Tibial artery (tissue), 4 donors: Measurements from ENCODE around the gene ERCC6L.

Experiments
- DNase-seq, 2 donors: peaks; one replicate each; pipeline ENCODE4 v3.0.0-alpha.2; 2019
- H3K27ac ChIP-seq, 2 donors: fragments of 200-600 bp; sonication (generic) in 1 of 2; 1 replicate in 1 of 2; 2 replicates in 1 of 2; pipeline ENCODE4 v1.5.1; 2018 to 2019; ENCODE audit warnings: mild to moderate bottlenecking in 1 of 2
- H3K27me3 ChIP-seq, 2 donors: fragments of 200-600 bp; sonication (generic) in 1 of 2; one replicate each; pipeline versions ENCODE4 v1.5.1 to v1.6.0; 2016 to 2019
- H3K36me3 ChIP-seq, 3 donors: fragments of 200-600 bp; sonication (generic) in 2 of 3; one replicate each; pipeline ENCODE4 v1.5.1; 2016 to 2019; ENCODE audit warnings: mild to moderate bottlenecking in 2 of 3
- H3K4me1 ChIP-seq, 4 donors: fragments of 200-600 bp; sonication (generic) in 2 of 4; 1 replicate in 3 of 4; 2 replicates in 1 of 4; pipeline ENCODE4 v1.5.1; 2016 to 2019
- H3K4me3 ChIP-seq, 2 donors: fragments of 200-600 bp; sonication (generic) in 1 of 2; 1 replicate in 1 of 2; 2 replicates in 1 of 2; pipeline ENCODE4 v1.5.1; 2018 to 2019; ENCODE audit warnings: mild to moderate bottlenecking in 2 of 2
- H3K9me3 ChIP-seq, 3 donors: fragments of 200-600 bp; sonication (generic) in 1 of 3; one replicate each; pipeline ENCODE4 v1.5.1; 2016 to 2019
- CTCF ChIP-seq, 2 experiments: fragments of 200-600 bp in 1 of 2; fragments of 450-650 bp in 1 of 2; IDR thresholded peaks; one replicate each; pipeline ENCODE4 v1.5.1; 2017 to 2019; ENCODE audit warnings: antibody characterized with exemption in 2 of 2, mild to moderate bottlenecking in 1 of 2, moderate library complexity in 1 of 2
- intact Hi-C: fragments of 100-400 bp; cut with DNase I; formaldehyde crosslinking; loops from one replicate; pipeline ENCODE4 v1.15.0; 2023; ENCODE audit warnings: low total_unique reads

The ERCC6L gene

DNA sequence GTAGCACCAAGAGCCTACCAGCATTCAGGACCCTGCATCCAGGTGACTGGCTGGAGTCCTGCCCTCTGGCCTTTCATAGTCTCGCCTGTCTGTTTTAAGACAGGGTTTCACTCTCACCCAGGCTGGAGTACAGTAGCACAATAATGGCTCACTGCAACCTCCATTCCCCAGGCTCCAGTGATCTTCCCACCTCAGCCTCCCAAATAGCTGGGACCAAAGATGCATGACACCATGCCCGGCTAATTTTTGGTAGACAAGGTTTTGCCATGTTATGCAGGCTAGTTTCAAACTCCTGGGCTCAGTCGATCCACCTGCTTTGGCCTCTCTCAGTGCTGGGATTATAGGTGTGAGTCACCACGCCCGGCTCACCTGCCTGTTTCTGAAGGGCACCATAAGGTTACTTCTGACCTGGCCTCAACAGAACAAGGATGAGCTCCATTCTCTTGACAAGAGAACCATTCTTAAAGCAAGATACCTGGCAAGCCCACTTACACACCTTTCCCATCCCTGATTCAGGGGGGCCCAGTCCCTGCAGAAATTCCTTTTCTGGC, 31.6 kb upstream of the ERCC6L start:
- no peak for DNase-seq
- no peak overlapping the region for H3K27ac ChIP-seq
- peaks cover 0 to 91% (median 82%) of the 10 kb centered on the region in 3 donors for H3K36me3 ChIP-seq
- TF ChIP-seq CTCF (IDR thresholded peaks at IDR 0.05) = no peak
- intact Hi-C loops = no loop called here
- no peaks in the 10 kb centered on the region for H3K27me3 ChIP-seq
- no peak overlapping the region for H3K4me3 ChIP-seq
- H3K9me3 ChIP-seq = no peaks in the 10 kb centered on the region
- peaks cover 0 to 13% (median under 1%) of the 10 kb centered on the region in 4 donors for H3K4me1 ChIP-seq

GRCh38 chrX:72269671-72270251, 30.9 kb upstream of the ERCC6L start:
- Histone ChIP-seq H3K27me3 (no peaks in the 10 kb centered on the region), H3K36me3 (peaks cover 0 to 85% (median 76%) of the 10 kb centered on the region in 3 donors), H3K27ac (peak overlapping the region in 1 of 2 donors; percentile 13), H3K9me3 (no peaks in the 10 kb centered on the region), H3K4me3 (no peak overlapping the region), H3K4me1 (peaks cover 0 to 9% (median 0%) of the 10 kb centered on the region in 4 donors)
- intact Hi-C loops = no loop called here
- TF ChIP-seq CTCF (IDR thresholded peaks at IDR 0.05) = no peak
- no peak for DNase-seq

DNA sequence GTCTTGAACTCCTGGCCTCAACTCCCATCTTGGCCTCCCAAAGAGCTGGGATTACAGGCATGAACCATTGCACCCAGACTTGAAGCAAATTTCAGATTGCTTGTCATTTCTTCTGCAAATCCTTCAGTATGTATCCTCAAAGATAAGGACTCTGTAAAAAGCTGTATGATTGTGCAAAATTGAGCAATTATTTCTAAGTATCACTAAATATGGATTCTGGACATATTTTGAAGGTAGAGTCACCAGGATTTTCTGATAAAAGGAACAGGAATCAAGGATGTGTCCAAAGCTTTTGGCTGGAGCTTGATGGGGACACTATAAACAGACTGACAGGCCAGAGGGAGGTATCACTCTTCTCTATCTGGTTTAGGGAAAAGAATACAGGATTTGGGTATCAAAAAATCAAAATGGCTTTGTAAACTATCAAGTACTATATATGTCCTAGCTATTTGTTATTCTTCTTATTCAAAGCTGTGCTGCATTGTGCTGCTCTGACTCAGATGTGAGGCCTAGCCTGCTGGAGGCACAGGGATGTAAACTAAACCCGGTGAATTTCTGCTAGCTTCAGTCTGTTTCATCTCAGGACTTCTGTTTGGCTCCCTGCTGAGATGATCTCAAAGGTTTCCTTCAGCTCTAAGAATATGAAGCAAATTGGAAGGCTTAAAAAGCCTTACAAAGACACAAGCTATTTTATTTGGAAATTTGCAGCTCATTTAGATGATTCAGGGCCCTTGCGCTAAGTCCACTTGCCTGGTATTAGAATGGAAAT, 30.0 kb upstream of the ERCC6L start:
- H3K36me3 ChIP-seq = peaks cover 0 to 75% (median 66%) of the 10 kb centered on the region in 3 donors
- H3K27ac ChIP-seq = peak overlapping the region in 1 of 2 donors; percentile 13
- no peak overlapping the region for H3K4me3 ChIP-seq
- TF ChIP-seq CTCF (IDR thresholded peaks at IDR 0.05) = no peak
- no peak for DNase-seq
- H3K4me1 ChIP-seq = peaks cover 0 to 6% (median 0%) of the 10 kb centered on the region in 4 donors
- intact Hi-C loops = no loop called here
- H3K9me3 ChIP-seq = no peaks in the 10 kb centered on the region
- H3K27me3 ChIP-seq = no peaks in the 10 kb centered on the region

DNA sequence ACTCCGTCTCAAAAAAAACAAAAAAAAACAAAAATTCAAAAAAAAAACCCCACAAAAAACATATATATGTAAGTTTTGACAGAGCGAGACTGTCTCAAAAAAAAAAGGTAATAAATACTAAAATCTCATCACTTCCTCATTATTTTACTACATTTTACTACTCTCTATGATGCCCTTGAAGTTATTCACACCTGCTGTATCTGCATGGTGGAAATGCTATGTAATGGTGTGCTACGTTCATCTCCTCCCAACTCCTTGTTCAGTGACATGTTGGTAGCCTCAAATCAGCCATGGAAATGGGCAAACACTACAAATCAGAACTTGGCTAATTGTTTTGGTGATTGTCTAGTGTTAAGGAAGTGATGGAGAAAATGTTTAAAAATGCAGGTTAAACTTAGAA, 26.4 kb upstream of the ERCC6L start:
- intact Hi-C loops = no loop called here
- Histone ChIP-seq H3K9me3 (no peaks in the 10 kb centered on the region), H3K36me3 (peaks cover 0 to 40% (median 33%) of the 10 kb centered on the region in 3 donors), H3K4me3 (no peak overlapping the region), H3K27ac (no peak overlapping the region), H3K27me3 (no peaks in the 10 kb centered on the region), H3K4me1 (no peaks in the 10 kb centered on the region)
- no peak for TF ChIP-seq CTCF (IDR thresholded peaks at IDR 0.05)
- DNase-seq = no peak

DNA sequence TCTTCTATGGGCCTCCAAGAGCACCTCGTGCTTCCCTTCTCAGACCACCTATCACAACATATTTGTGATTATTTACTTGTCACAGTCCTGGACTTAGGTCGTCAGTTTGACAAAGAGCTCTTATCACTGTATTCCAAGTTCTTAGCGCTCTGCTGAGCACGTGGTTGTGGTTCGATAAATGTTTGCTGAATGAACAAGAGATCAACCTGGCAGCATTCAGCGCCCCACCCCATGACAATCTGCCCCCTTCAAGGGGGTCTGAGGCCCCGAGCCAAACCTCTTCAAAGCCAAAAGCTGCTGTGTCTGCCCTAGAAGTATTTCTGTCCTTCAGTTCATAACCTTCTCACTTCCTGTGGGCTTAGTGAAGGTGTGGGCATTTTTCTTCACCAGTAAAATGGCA, 23.2 kb upstream of the ERCC6L start:
- DNase-seq = no peak
- no peak for TF ChIP-seq CTCF (IDR thresholded peaks at IDR 0.05)
- intact Hi-C loops = no loop called here
- Histone ChIP-seq H3K9me3 (no peaks in the 10 kb centered on the region), H3K4me3 (no peak overlapping the region), H3K27me3 (no peaks in the 10 kb centered on the region), H3K36me3 (peaks cover 0 to 8% (median 3%) of the 10 kb centered on the region in 3 donors), H3K27ac (no peak overlapping the region), H3K4me1 (no peaks in the 10 kb centered on the region)
